Activated CD4-positive, alpha-beta T cell treated with anti-CD3 and anti-CD28 coated beads for 1 hour (primary cell): ENCODE results near the gene ARL4D.
"Not testable (repeated sequence)": the region's sequence is repeated elsewhere in the genome, so short reads cannot be mapped to it uniquely, and the experiment has no call there.

Source experiments
- DNase-seq: peaks from one replicate; pipeline ENCODE4 v3.0.0-alpha.2; 2020

The ARL4D gene

GRCh38 chr17:43399839-43400328 is 1.1 kb downstream of the ARL4D start:
- no peak for DNase-seq

- DNase-seq, result no peak
These were observed 2.3 kb downstream of the ARL4D start for GRCh38 chr17:43400943-43401717.

DNA sequence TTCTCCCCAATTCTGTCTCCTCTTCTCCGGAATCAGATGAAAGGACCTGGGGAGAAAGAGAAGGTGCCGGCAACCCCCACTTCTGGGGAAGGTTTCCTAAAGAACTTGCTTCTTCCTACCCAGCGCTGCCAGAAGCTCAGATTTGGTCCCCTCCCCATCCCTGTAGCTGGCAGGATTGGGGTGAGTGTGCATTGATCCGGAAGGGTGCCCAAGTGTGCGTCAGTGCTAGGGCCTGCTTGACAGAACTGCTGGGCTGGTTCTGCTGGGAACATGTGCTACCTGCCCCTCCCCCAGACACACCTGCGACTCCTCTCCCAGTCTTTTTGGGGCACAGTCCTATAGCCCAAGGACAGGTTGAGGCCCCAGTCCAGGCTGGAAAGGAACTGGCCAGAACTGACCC is 3.3 kb downstream of the ARL4D start:
- DNase-seq, result no peak

- DNase-seq, result no peak
These were observed 3.8 kb downstream of the ARL4D start for GRCh38 chr17:43402567-43402966.

DNA sequence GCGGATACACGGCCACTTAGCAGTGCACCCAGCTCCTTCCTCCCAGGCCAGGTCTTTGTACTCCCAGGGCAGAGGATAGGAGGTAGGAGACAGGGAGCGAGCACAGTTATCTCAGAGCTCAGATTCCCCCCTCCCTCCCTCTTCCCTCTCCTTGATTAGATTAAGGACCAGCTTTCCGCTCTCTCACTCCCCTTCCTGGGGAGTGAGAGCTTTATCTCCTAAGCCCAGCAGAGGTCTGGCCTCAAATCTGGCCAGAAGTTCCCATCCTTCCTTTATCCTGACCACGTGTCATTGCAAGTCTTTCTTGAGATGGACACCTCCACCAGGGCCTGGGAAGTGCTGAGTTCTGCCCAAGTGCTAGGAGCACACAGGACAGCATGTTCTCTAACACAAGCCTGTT is 5.1 kb downstream of the ARL4D start:
- no peak for DNase-seq

- DNase-seq, result no peak
These were observed 7.1 kb downstream of the ARL4D start for GRCh38 chr17:43405861-43406260.

- no peak for DNase-seq
These were observed 8.2 kb downstream of the ARL4D start for GRCh38 chr17:43406676-43407645.

GRCh38 chr17:43409131-43409530 is 10.3 kb downstream of the ARL4D start:
- no peak for DNase-seq

DNA sequence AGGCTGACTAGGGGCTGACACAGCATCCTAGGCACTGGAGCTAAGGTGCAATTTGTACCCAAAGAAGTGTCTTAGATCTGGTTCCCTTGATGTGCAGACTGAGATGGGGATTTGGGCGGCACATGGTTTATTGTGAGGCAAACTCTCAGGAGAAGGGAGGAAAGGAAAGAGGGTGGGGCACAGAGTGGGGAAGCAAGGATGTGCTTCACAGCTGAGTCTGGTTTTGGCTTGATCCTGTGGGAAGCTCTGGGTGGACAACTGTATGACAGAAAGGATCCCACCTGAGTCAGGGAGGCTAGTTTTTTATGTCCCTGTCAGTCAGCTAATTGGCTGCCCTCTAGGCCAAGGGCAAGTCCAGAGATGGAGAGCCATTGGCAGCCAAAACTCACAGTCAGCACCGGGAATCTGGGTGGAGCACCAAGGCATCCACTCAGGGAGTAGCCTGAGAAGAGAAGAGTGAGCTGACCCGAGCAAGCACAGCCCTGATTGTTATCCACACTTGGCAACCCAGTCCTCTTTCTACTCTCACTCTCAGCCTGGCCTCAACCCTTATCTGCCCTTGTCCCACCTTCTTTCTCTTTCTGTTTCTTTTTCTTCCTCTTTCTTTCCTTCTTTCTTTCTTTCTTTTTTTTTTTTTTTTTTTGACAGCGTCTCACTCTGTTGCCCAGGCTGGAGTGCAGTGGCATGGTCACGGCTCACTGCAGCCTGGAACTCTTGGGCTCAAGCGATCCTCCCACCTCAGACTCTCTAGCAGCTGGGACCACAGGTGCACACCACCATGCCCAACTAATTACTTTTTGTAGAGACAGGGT is 12.0 kb downstream of the ARL4D start:
- no peak for DNase-seq

DNA sequence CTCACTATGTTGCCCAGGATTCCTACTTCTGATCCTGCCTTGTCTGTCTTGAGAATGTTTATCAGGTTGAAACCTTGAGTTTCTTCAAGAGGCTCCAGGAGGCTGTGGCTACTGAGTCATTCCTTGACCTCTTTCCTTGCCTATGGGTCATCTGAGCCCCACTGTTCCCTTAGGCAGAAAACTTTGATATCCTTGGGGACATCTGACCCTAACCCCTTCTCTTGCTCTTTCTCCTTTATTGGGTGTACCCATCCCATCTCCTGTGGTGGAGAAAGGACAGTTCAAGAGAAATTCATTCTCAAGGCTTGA is 12.5 kb downstream of the ARL4D start:
- no peak for DNase-seq

DNA sequence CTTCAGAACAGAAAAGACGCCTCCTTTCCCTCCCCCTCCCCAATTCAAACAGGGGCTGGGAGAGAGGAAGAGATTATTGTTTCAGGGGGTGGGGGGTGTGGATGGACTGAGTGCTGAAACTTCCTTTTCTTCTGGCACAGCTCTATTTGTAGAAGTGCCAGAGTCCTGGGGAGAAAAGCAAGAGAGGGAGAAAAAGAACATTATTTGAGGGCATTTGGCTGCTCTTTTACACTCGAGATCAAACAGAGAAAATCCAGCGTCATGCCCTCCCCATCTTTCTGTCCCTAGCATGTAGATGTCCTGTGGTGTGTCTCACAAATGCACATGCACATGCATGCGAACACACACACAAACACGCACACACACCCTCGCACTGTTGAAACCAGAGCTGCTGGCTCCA is 13.0 kb downstream of the ARL4D start:
- no peak for DNase-seq

DNA sequence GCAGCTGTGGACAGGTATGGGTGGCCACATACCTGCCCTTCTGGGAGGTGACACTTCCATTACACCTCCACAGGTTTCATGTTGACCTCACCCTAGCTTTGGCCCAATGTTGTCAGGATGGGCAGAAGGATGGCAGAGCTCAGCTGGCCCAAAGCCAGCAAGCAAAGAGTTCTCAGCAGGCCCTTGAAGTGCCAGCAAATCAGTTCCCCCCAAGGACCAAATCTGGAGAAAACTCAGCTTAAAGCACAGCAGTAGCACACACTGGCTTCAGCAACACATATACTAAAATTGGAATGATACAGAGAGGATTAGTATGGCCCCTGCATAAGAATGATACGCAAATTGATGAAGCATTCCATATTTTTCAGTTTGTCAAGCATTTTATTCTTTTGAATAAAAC is 13.4 kb downstream of the ARL4D start:
- no peak for DNase-seq

GRCh38 chr17:43416998-43417890 is 18.5 kb downstream of the ARL4D start:
- DNase-seq, result no peak

DNA sequence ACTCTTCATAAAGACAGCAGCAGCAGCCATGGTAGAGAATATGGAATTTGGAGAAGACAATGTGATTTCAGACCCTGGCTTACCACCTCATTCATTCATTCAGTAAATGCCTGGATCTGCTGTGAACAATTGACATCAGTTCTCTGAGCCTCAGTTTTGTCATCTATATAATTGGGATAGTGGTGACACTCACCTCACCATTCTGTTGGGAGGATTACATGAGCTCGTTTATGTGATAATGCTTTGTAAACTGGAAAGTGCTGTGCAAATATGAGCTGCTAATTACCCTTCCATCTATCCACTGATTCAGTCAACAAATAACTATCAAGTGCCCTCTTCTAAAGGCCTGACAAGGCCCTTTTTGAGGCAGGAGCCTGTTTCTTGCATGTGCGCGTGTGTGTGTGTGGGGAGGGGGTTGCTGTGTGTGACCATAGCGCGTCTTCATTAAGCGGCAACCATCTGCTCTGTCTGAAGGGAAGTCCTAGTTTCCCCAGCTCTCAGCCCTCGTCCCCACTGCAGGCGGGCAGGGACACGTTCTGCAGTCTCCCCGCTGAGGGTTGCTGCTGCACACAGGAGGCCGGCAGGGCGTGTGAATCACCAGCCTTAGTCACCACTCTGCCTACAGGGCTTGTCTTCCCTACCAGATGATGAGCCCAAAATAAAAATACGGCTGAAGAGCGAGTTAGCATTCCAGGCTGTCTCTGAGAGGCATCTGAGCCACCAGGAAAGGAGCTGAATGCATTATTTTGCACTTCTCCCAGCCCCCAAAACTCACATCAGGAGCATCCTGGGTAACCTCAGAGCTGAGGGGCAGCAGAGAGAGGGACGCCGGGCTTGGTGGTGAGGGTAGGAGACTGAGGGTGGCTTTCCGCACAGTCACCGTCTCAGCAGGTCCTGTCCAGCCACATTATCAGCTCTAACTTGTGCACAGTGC is 19.9 kb downstream of the ARL4D start:
- DNase-seq, result no peak

DNA sequence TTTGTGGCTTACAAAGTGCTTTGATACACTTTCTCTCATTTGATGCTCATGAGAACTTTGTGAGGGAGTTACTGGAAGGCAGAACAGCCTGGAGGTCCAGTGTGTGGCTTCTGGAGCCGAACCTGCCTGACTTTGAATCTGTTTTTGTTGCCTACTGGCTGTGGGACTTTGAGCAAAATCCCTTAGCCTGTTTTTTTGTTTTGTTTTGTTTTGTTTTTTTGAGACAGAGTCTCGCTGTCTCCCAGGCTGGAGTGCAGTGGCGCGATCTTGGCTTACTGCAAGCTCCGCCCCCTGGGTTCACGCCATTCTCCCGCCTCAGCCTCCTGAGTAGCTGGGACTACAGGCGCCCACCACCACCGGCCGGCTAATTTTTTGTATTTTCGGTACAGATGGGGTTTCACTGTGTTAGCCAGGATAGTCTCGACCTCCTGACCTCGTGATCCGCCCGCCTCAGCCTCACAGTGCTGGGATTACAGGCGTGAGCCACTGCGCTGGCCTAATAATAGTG is 20.6 kb downstream of the ARL4D start:
- not testable (repeated sequence) for DNase-seq

- DNase-seq, result no peak
These were observed 25.1 kb downstream of the ARL4D start for GRCh38 chr17:43423777-43424455.

DNA sequence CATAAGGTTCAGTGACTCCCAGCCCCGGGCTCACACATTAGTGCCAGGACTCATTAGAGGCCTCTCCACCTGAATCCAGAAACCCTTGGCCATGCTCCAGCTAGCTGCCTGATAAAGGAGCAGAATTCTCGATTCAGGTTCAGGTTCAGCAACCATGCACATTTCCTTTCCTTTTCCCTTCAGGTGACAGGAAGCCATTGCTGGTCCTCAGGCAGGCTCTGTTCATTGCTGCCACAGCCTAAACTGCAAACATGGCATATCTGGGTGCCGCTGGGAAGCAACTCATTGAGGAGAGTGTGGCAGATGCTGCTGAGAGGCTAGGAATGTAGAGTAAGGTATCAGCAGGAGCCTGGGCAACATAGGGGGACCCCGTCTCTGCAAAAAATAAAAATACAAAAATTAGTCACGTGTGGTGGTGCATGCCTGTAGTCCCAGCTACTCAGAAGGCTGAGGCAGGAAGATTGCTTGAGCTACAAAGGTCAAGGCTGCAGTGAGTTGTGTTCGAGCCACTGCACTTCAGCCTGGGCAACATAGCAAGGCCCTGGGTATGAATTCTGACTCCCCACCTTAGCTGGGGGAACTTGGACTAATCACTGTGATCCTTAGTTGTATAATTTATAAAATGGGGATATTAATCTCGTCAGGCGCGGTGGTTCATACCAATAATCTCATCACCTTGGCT is 28.7 kb downstream of the ARL4D start:
- DNase-seq, result no peak

DNA sequence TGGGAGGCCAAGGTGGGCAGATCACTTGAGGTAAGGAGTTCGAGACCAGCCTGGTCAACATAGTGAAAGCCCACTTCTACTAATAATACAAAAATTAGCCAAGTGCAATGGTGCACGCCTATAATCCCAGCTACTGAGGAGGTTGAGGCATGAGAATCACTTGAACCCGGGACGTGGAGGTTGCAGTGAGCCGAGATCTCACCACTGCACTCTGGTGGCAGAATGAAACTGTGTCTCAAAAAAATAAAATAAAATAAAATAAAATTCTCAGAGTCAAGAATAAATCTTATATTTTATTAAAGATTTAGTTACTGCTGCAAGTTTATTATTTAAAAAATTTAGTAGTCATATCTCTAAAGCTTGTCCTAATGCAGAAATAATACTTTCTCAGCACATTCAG is 29.7 kb downstream of the ARL4D start:
- no peak for DNase-seq

DNA sequence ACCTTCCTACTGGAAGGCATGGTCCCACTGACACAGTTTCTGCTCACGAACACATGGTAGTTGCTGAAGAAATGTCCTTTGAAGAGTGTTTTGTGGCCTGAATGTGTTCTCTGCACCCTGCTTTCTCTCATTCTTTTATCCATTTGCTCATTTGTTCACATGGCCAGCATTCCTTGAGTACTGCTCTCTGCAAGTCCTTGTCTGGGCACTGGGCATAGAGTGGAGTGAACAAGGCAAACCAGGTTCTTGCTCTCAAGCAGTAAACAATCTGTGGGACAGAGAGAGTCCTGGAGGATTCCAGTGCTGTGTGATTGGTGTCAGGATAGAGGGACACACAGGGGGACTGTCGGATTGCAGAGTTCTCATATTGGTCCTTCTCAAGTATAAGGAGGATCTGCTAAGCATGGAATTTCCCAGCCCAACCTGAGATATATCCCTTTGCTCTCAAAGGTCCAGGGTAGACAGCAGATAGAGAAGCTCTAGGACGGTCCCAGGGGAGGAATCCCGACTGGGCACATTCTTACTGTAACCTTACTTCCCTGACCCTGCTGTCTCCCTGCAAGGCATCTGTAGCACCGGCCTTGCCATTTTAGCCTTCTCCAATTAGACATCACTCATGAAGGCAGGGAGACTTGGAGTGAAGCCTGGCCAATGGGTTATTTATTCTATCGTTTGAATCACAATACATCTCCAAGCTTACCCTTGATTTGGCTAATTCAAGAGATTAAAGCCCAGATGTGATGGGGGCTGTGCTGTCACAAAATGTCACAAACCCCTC is 32.3 kb downstream of the ARL4D start:
- no peak for DNase-seq
